ENCODE measurements around the gene UBXN6. TPM values are rescaled to one million over a fixed set of nuclear protein-coding genes. Genes with fewer than 3 reads are reported as not detected.

UBXN6 gene
- polyA plus RNA-seq, 4 donors = 84.2 to 129 (median 112) TPM

GRCh38 chr19:4414800-4415321 is 42.7 kb downstream of the UBXN6 start:
- DNase-seq (ENCODE audit: low read depth in 4 of 4, low spot score in 2 of 4) = no peak

GRCh38 chr19:4414144-4414799 is 43.3 kb downstream of the UBXN6 start:
- no peak for DNase-seq (ENCODE audit: low read depth in 4 of 4, low spot score in 2 of 4)

GRCh38 chr19:4413588-4413987 is 44.0 kb downstream of the UBXN6 start:
- no peak for DNase-seq (ENCODE audit: low read depth in 4 of 4, low spot score in 2 of 4)

- no peak for DNase-seq (ENCODE audit: low read depth in 4 of 4, low spot score in 2 of 4)
These were observed 48.3 kb downstream of the UBXN6 start for GRCh38 chr19:4409123-4409933.

- DNase-seq (ENCODE audit: low read depth in 4 of 4, low spot score in 2 of 4) = no peak
These were observed 51.0 kb downstream of the UBXN6 start for GRCh38 chr19:4406626-4407025.

- no peak for DNase-seq (ENCODE audit: low read depth in 4 of 4, low spot score in 2 of 4)
These were observed 51.6 kb downstream of the UBXN6 start for GRCh38 chr19:4405977-4406376.

GRCh38 chr19:4403005-4403761 is 54.4 kb downstream of the UBXN6 start:
- no peak for DNase-seq (ENCODE audit: low read depth in 4 of 4, low spot score in 2 of 4)

- peak; percentile 93 to 99 (median 96) for DNase-seq (ENCODE audit: low read depth in 4 of 4, low spot score in 2 of 4)
These were observed 55.2 kb downstream of the UBXN6 start, which contains the start of gene CHAF1A for GRCh38 chr19:4402171-4403004. CHAF1A (plus strand) TSS chr19:4402640; CDS start chr19:4402763, 123 bp downstream.

GRCh38 chr19:4401769-4402170 is 55.8 kb downstream of the UBXN6 start:
- no peak for DNase-seq (ENCODE audit: low read depth in 4 of 4, low spot score in 2 of 4)

- DNase-seq (ENCODE audit: low read depth in 4 of 4, low spot score in 2 of 4) = peak in 3 of 4 donors; percentile 75 to 86 (median 82)
These were observed 57.3 kb downstream of the UBXN6 start, which contains the start of gene SH3GL1 for GRCh38 chr19:4400135-4400936. SH3GL1 (minus strand) TSS chr19:4400547; CDS start chr19:4400368, 179 bp downstream.

GRCh38 chr19:4399812-4400134 is 57.8 kb downstream of the UBXN6 start:
- no peak for DNase-seq (ENCODE audit: low read depth in 4 of 4, low spot score in 2 of 4)

GRCh38 chr19:4396949-4397783 is 60.4 kb downstream of the UBXN6 start:
- no peak for DNase-seq (ENCODE audit: low read depth in 4 of 4, low spot score in 2 of 4)

Other genes with a start within 250 kb of the UBXN6 start
- gene EBI3, start 228.3 kb downstream of the UBXN6 start, polyA plus RNA-seq (ENCODE audit: insufficient read length in 4 of 4) = under 1 TPM; 0.18 to 0.68 (median 0.51) TPM
- gene YJU2, start 210.7 kb downstream of the UBXN6 start, polyA plus RNA-seq (ENCODE audit: insufficient read length in 4 of 4) = 10 to 100 TPM; 19.7 to 28.5 (median 22.7) TPM
- 1 to 10 TPM; 1.5 to 3.3 (median 2.3) TPM for gene SHD, start 178.5 kb downstream of the UBXN6 start, polyA plus RNA-seq (ENCODE audit: insufficient read length in 4 of 4)
- under 1 TPM; 0.33 to 0.61 (median 0.48) TPM for gene TMIGD2, start 155.4 kb downstream of the UBXN6 start, polyA plus RNA-seq (ENCODE audit: insufficient read length in 4 of 4)
- gene FSD1, start 153.2 kb downstream of the UBXN6 start, polyA plus RNA-seq (ENCODE audit: insufficient read length in 4 of 4) = 10 to 100 TPM in 1 of 4 donors, 1 to 10 TPM in 3; 3.9 to 11.4 (median 7.1) TPM
- gene STAP2, start 119.0 kb downstream of the UBXN6 start, polyA plus RNA-seq (ENCODE audit: insufficient read length in 4 of 4) = 10 to 100 TPM; 21.0 to 33.6 (median 28.5) TPM
- gene MPND, start 114.2 kb downstream of the UBXN6 start, polyA plus RNA-seq (ENCODE audit: insufficient read length in 4 of 4) = 10 to 100 TPM; 21.8 to 36.6 (median 28.9) TPM
- 10 to 100 TPM; 51.5 to 82.9 (median 75.5) TPM for gene SH3GL1, start 57.2 kb downstream of the UBXN6 start, polyA plus RNA-seq (ENCODE audit: insufficient read length in 4 of 4)
- gene CHAF1A, start 55.2 kb downstream of the UBXN6 start, polyA plus RNA-seq (ENCODE audit: insufficient read length in 4 of 4) = 10 to 100 TPM; 19.8 to 28.9 (median 22.3) TPM
- gene HDGFL2, start 14.5 kb upstream of the UBXN6 start, polyA plus RNA-seq (ENCODE audit: insufficient read length in 4 of 4) = 10 to 100 TPM; 61.5 to 96.9 (median 89.2) TPM
- 1 to 10 TPM in 2 of 4 donors, under 1 TPM in 2; 0.48 to 2.2 (median 1.1) TPM for gene PLIN4, start 60.7 kb upstream of the UBXN6 start, polyA plus RNA-seq (ENCODE audit: insufficient read length in 4 of 4)
- gene PLIN5, start 77.4 kb upstream of the UBXN6 start, polyA plus RNA-seq (ENCODE audit: insufficient read length in 4 of 4) = 10 to 100 TPM in 1 of 4 donors, 1 to 10 TPM in 3; 2.6 to 12.3 (median 5.4) TPM
- gene LRG1, start 82.2 kb upstream of the UBXN6 start, polyA plus RNA-seq (ENCODE audit: insufficient read length in 4 of 4) = 1 to 10 TPM in 2 of 4 donors, under 1 TPM in 2; 0.68 to 1.5 (median 1.2) TPM
- 1 to 10 TPM; 2.4 to 4.0 (median 2.9) TPM for gene SEMA6B, start 101.9 kb upstream of the UBXN6 start, polyA plus RNA-seq (ENCODE audit: insufficient read length in 4 of 4)
- gene TNFAIP8L1, start 181.7 kb upstream of the UBXN6 start, polyA plus RNA-seq (ENCODE audit: insufficient read length in 4 of 4) = 10 to 100 TPM; 12.8 to 15.1 (median 13.4) TPM
- gene MYDGF, start 212.5 kb upstream of the UBXN6 start, polyA plus RNA-seq (ENCODE audit: insufficient read length in 4 of 4) = 100 to 1,000 TPM in 1 of 4 donors, 10 to 100 TPM in 3; 71.6 to 103 (median 75.3) TPM